HepG2 (cell line): Measurements from ENCODE around the gene ZCCHC7. TPM values are rescaled to one million over a fixed set of nuclear protein-coding genes. Genes with fewer than 3 reads are reported as not detected.

Source experiments
- ATAC-seq: fragments of 200-7000 bp; cut with Tn5 transposase; 3 replicates; pipeline ENCODE4 v1.9.1; 2020; ENCODE audit warnings: mild to moderate bottlenecking, moderate library complexity
- BruUV-seq: library from RNA; stranded (reverse); fragments of 400-500 nt; replicated peaks from 2 replicates; lab custom pipeline; 2021; lab: Mats Ljungman, UMichigan
- CTCF ChIA-PET: fragments of 300-600 bp; formaldehyde crosslinking; extraction: SDS; loops from one replicate; lab custom pipeline; 2021; ENCODE audit warnings: low total read pairs, inconsistent platforms, low intra/inter-chr PET ratio; lab: Yijun Ruan, JAX
- POLR2A ChIA-PET: fragments of 350-600 bp; sonication (Branson Sonifier 250); formaldehyde crosslinking; loops from one replicate; lab custom pipeline; 2020; ENCODE audit warnings: antibody characterized with exemption, inconsistent platforms; lab: Yijun Ruan, JAX
- DNase-seq: peaks from one replicate; pipeline ENCODE4 v3.0.0-alpha.2; 2015; ENCODE audit warnings: low spot score
- FAIRE-seq: peaks from 3 replicates; lab custom pipeline; 2011; peaks lifted over from hg19 to GRCh38; lab: Jason Lieb, UNC
- H2AFZ ChIP-seq: one replicate; pipeline ENCODE4 v1.6.1; 2011; ENCODE audit warnings: low read length, inconsistent platforms
- H3K27ac ChIP-seq: fragments of 300-600 bp; 3 replicates; pipeline ENCODE4 v1.8.0; 2011; ENCODE audit warnings: mixed run types, mild to moderate bottlenecking, mixed read lengths, low read length, inconsistent platforms; ENCODE audit not compliant: insufficient read depth; ENCODE audit errors: extremely low read length
- H3K27me3 ChIP-seq, 2 experiments: fragments of 200-600 bp in 1 of 2; 2 replicates in 1 of 2; 3 replicates in 1 of 2; pipeline versions ENCODE4 v1.6.0 to v1.8.0; 2011; ENCODE audit warnings: low read length in 2 of 2, mild to moderate bottlenecking in 2 of 2, moderate library complexity in 2 of 2, inconsistent platforms in 1 of 2; ENCODE audit not compliant: insufficient read depth in 2 of 2, control insufficient read depth in 1 of 2
- H3K36me3 ChIP-seq, 2 experiments: fragments of 200-600 bp in 1 of 2; replicated peaks in 1 of 2; 2 replicates in 1 of 2; 3 replicates in 1 of 2; pipeline versions ENCODE4 v1.5.1 to v1.8.0; 2011; ENCODE audit warnings: low read length in 2 of 2, inconsistent platforms in 1 of 2; ENCODE audit not compliant: insufficient read depth in 2 of 2, control insufficient read depth in 1 of 2
- H3K4me1 ChIP-seq: 2 replicates; pipeline ENCODE4 v1.5.1; 2012; ENCODE audit warnings: low read length, inconsistent platforms; ENCODE audit not compliant: insufficient read depth
- H3K4me2 ChIP-seq: 2 replicates; pipeline ENCODE4 v1.6.0; 2011; ENCODE audit warnings: low read depth, low read length, inconsistent platforms
- H3K4me3 ChIP-seq, 3 experiments: fragments of 200-600 bp in 1 of 3; sonication (generic), shearing (Covaris generic) in 1 of 3; replicated peaks in 1 of 3; 2 replicates each; pipeline ENCODE4 v1.5.1; 2011 to 2016; ENCODE audit warnings: low read length in 3 of 3, inconsistent platforms in 2 of 3, low read depth in 2 of 3, mild to moderate bottlenecking in 2 of 3, control low read depth in 1 of 3, mixed read lengths in 1 of 3; ENCODE audit not compliant: insufficient read depth in 1 of 3
- H3K79me2 ChIP-seq: one replicate; pipeline ENCODE4 v1.6.1; 2011; ENCODE audit warnings: low read length, inconsistent platforms; ENCODE audit not compliant: insufficient read depth
- H3K9ac ChIP-seq: 2 replicates; pipeline ENCODE4 v1.6.0; 2011; ENCODE audit warnings: mild to moderate bottlenecking, low read depth, low read length, inconsistent platforms; ENCODE audit not compliant: insufficient read depth
- H3K9me3 ChIP-seq: 2 replicates; pipeline ENCODE4 v1.5.1; 2012; ENCODE audit warnings: mild to moderate bottlenecking, low read length
- H4K20me1 ChIP-seq: 2 replicates; pipeline ENCODE4 v1.6.0; 2011; ENCODE audit warnings: inconsistent platforms, mild to moderate bottlenecking, low read length, moderate library complexity; ENCODE audit not compliant: insufficient read depth
- BCL6 ChIP-seq: IDR thresholded peaks from 2 replicates; pipeline ENCODE4 v1.6.1; 2016; ENCODE audit warnings: missing genetic modification reagents, missing compliant biosample characterization
- ERF ChIP-seq: IDR thresholded peaks from 2 replicates; pipeline ENCODE4 v1.6.1; 2018; ENCODE audit warnings: missing biosample characterization, missing genetic modification reagents
- FIP1L1 ChIP-seq: fragments of 200-400 bp; formaldehyde crosslinking; IDR thresholded peaks from 2 replicates; pipeline ENCODE4 v1.6.1; 2018; ENCODE audit warnings: low read depth, mild to moderate bottlenecking, low read length, moderate library complexity, borderline replicate concordance; ENCODE audit not compliant: insufficient read depth
- HOXA9 ChIP-seq: sonication (generic); formaldehyde crosslinking; IDR thresholded peaks from 2 replicates; pipeline ENCODE4 v1.8.1; 2022; ENCODE audit warnings: missing genetic modification reagents, mild to moderate bottlenecking, moderate library complexity, borderline replicate concordance
- KLF16 ChIP-seq, 2 experiments: sonication (generic) in 1 of 2; formaldehyde crosslinking in 1 of 2; IDR thresholded peaks; 2 replicates each; pipeline versions ENCODE4 v1.6.1 to v1.8.0; 2016 to 2023; ENCODE audit warnings: missing genetic modification reagents in 2 of 2, missing compliant biosample characterization in 1 of 2
- KLF6 ChIP-seq: IDR thresholded peaks from 2 replicates; pipeline ENCODE4 v1.8.0; 2016; ENCODE audit warnings: missing biosample characterization, missing genetic modification reagents
- MEIS1 ChIP-seq: sonication (generic); formaldehyde crosslinking; IDR thresholded peaks from 2 replicates; pipeline ENCODE4 v1.9.0; 2021; ENCODE audit warnings: mild to moderate bottlenecking, missing genetic modification reagents, moderate library complexity, borderline replicate concordance
- PRPF4 ChIP-seq: fragments of 200-400 bp; formaldehyde crosslinking; IDR thresholded peaks from 2 replicates; pipeline ENCODE4 v1.6.1; 2016; ENCODE audit warnings: low read length, low read depth; ENCODE audit not compliant: poor library complexity, severe bottlenecking
- RNF2 ChIP-seq: fragments of 450-650 bp; conservative IDR thresholded peaks from 2 replicates; pipeline ENCODE4 v1.6.1; 2016; ENCODE audit warnings: low read depth
- ZFP36L2 ChIP-seq: sonication (generic); formaldehyde crosslinking; IDR thresholded peaks from 2 replicates; pipeline ENCODE4 v1.4.0; 2020; ENCODE audit warnings: missing genetic modification reagents
- ZNF12 ChIP-seq: sonication (generic); formaldehyde crosslinking; IDR thresholded peaks from 2 replicates; pipeline ENCODE4 v1.5.0; 2020; ENCODE audit warnings: missing genetic modification reagents
- ZNF20 ChIP-seq: sonication (generic); formaldehyde crosslinking; IDR thresholded peaks from 2 replicates; pipeline ENCODE4 v1.4.0; 2020; ENCODE audit warnings: mild to moderate bottlenecking, moderate library complexity, missing genetic modification reagents
- ZNF225 ChIP-seq: sonication (generic); formaldehyde crosslinking; IDR thresholded peaks from 2 replicates; pipeline ENCODE4 v1.4.0; 2020; ENCODE audit warnings: mild to moderate bottlenecking, missing genetic modification reagents
- ZNF773 ChIP-seq: sonication (generic); formaldehyde crosslinking; IDR thresholded peaks from 2 replicates; pipeline ENCODE4 v1.4.0; 2020; ENCODE audit warnings: missing genetic modification reagents, borderline replicate concordance
- ZNF839 ChIP-seq: sonication (generic); formaldehyde crosslinking; IDR thresholded peaks from 2 replicates; pipeline ENCODE4 v1.4.0; 2020; ENCODE audit warnings: missing genetic modification reagents, mild to moderate bottlenecking, borderline replicate concordance
- WGBS: methylation state at CpG from one replicate; pipeline ENCODE4 v1.1.6; 2017; ENCODE audit warnings: low lambda C conversion rate; 5-methylcytosine and 5-hydroxymethylcytosine counted together
- in situ Hi-C: cut with HindIII; loops from 2 replicates; pipeline ENCODE4 v1.10.0; 2017; ENCODE audit warnings: low pct_unique_long_range_greater_than_20kb; ENCODE audit not compliant: extremely low pct_ligation_motif_present
- intact Hi-C: fragments of 100-400 bp; cut with micrococcal nuclease; formaldehyde crosslinking; loops from one replicate; pipeline ENCODE4 v1.10.0; 2022; ENCODE audit not compliant: unreplicated experiment
- polyA plus RNA-seq, 8 experiments: library from polyadenylated mRNA; depleted of rRNA in 3 of 8; stranded (reverse) in 7 of 8; unstranded in 1 of 8; fragments of >200 nt; fragmentation: Illumina TruSeq in 4 of 8; extraction: Trizol in 4 of 8; gene quantifications; 2 replicates each; pipeline versions ENCODE4 v1.2.1 to v1.2.3, GENCODE V29; 2011 to 2016; ENCODE audit warnings: low read depth in 4 of 8, missing spikeins in 1 of 8, mixed read lengths in 1 of 8; ENCODE audit not compliant: insufficient read depth in 1 of 8
- total RNA-seq, 5 experiments: library from RNA; depleted of rRNA; stranded (reverse); fragments of >200 nt; fragmentation: Illumina TruSeq; extraction: Trizol; gene quantifications; 2 replicates each; pipeline ENCODE4 v1.2.3, GENCODE V29; 2016; ENCODE audit warnings: low read depth in 1 of 5
- TF ChIP-seq, protein P1 (sequence below): sonication (generic); formaldehyde crosslinking; IDR thresholded peaks from 2 replicates; pipeline ENCODE4 v1.5.0; 2020; ENCODE audit warnings: missing genetic modification reagents
- TF ChIP-seq, protein P2 (sequence below): sonication (generic); formaldehyde crosslinking; IDR thresholded peaks from 2 replicates; pipeline ENCODE4 v1.4.0; 2020; ENCODE audit warnings: missing genetic modification reagents, borderline replicate concordance

The ZCCHC7 gene
- total and polyA plus RNA-seq, 2 of the 13 experiments (the other 11 are each of a cell fraction or from before 2014, with no cell fraction given) = 13.6 to 19.3 TPM

DNA sequence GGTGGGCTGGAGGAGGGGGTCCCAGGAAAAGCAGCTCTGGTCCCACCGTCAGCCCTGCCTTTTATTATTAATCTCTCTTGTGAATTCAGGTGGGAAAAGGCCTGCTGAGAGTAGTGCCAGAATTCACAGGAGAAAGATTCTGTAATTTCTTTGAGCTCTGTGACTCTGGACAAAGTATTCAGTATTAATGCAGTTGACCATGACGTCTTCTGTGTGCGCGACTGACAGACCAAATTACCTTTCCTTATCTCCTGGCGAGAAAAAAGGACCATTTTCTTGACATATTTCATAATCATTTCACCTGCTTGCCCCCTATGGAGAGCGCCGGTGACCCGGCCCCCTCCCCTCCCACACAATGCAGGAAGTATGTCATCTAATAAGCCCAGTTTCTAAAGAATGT is 275.3 kb downstream of the ZCCHC7 start:
- no peak overlapping the region for H3K27ac ChIP-seq
- H4K20me1 ChIP-seq = no peaks in the 10 kb centered on the region
- intact Hi-C loops = no loop called here
- no peaks in the 10 kb centered on the region for H3K79me2 ChIP-seq
- in situ Hi-C loops = no loop called here
- H3K36me3 ChIP-seq = no peaks in the 10 kb centered on the region
- H3K27me3 ChIP-seq = peaks cover 0 to 6% of the 10 kb centered on the region in 2 experiments; a peak in 1 of 5 replicates
- no peak for FAIRE-seq
- H3K9ac ChIP-seq = no peak overlapping the region
- no peak for DNase-seq
- POLR2A ChIA-PET = no interaction called here
- BruUV-seq = no TSS peak
- H3K4me3 ChIP-seq = no peak overlapping the region
- no peak overlapping the region for H2AFZ ChIP-seq
- CTCF ChIA-PET = no interaction called here
- no peak for ATAC-seq
- H3K4me1 ChIP-seq = peaks cover 24% of the 10 kb centered on the region
- WGBS = 30% methylated on average over 8 of the region's 8 CpGs
- TF ChIP-seq ZNF12 (CRISPR knock-in tag) = no peak
- TF ChIP-seq RNF2 = no peak
- TF ChIP-seq, protein P1, sequence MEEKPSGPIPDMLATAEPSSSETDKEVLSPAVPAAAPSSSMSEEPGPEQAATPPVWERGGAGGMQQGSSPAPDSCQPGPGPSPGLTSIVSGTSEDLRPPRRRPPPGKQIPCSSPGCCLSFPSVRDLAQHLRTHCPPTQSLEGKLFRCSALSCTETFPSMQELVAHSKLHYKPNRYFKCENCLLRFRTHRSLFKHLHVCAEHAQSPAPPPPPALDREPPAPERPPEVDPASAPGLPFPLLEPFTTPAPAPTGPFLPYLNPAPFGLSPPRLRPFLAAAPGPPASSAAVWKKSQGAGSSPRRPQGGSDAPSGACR = no peak
- no peak for TF ChIP-seq MEIS1 (CRISPR knock-in tag)
- TF ChIP-seq KLF16 (CRISPR knock-in tag; IDR thresholded peaks at IDR 0.05) = no peak
- no peak for TF ChIP-seq PRPF4
- no peak for TF ChIP-seq ZNF839
- TF ChIP-seq KLF6 (CRISPR knock-in tag) = no peak
- no peak for TF ChIP-seq FIP1L1
- no peak for TF ChIP-seq ZNF773 (CRISPR knock-in tag)
- no peak for TF ChIP-seq ZNF20 (CRISPR knock-in tag)
- no peak for TF ChIP-seq ZNF225
- TF ChIP-seq, protein P2, sequence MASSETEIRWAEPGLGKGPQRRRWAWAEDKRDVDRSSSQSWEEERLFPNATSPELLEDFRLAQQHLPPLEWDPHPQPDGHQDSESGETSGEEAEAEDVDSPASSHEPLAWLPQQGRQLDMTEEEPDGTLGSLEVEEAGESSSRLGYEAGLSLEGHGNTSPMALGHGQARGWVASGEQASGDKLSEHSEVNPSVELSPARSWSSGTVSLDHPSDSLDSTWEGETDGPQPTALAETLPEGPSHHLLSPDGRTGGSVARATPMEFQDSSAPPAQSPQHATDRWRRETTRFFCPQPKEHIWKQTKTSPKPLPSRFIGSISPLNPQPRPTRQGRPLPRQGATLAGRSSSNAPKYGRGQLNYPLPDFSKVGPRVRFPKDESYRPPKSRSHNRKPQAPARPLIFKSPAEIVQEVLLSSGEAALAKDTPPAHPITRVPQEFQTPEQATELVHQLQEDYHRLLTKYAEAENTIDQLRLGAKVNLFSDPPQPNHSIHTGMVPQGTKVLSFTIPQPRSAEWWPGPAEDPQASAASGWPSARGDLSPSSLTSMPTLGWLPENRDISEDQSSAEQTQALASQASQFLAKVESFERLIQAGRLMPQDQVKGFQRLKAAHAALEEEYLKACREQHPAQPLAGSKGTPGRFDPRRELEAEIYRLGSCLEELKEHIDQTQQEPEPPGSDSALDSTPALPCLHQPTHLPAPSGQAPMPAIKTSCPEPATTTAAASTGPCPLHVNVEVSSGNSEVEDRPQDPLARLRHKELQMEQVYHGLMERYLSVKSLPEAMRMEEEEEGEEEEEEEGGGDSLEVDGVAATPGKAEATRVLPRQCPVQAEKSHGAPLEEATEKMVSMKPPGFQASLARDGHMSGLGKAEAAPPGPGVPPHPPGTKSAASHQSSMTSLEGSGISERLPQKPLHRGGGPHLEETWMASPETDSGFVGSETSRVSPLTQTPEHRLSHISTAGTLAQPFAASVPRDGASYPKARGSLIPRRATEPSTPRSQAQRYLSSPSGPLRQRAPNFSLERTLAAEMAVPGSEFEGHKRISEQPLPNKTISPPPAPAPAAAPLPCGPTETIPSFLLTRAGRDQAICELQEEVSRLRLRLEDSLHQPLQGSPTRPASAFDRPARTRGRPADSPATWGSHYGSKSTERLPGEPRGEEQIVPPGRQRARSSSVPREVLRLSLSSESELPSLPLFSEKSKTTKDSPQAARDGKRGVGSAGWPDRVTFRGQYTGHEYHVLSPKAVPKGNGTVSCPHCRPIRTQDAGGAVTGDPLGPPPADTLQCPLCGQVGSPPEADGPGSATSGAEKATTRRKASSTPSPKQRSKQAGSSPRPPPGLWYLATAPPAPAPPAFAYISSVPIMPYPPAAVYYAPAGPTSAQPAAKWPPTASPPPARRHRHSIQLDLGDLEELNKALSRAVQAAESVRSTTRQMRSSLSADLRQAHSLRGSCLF (CRISPR knock-in tag) = no peak
- no peak for TF ChIP-seq BCL6 (CRISPR knock-in tag)
- no peak for TF ChIP-seq ZFP36L2 (CRISPR knock-in tag)
- TF ChIP-seq HOXA9 (CRISPR knock-in tag) = no peak
- no peak for TF ChIP-seq ERF (CRISPR knock-in tag)
- TF ChIP-seq, all 625 proteins: peak for 0
- Histone ChIP-seq H3K9me3 (no peaks in the 10 kb centered on the region), H3K4me2 (no peak overlapping the region)
